Fibroblast of mammary gland (primary cell): ENCODE results near the gene SEMA6B.

ENCODE experiments used
- DNase-seq: peaks from one replicate; pipeline ENCODE4 v3.0.0-alpha.2; 2010; ENCODE audit warnings: low read depth
- H3K4me3 ChIP-seq: 2 replicates; pipeline ENCODE4 v1.5.1; 2011; ENCODE audit warnings: low read depth, mild to moderate bottlenecking, low read length, moderate library complexity; ENCODE audit not compliant: control insufficient read depth
- CTCF ChIP-seq: conservative IDR thresholded peaks from 2 replicates; pipeline ENCODE4 v1.5.1; 2011; ENCODE audit warnings: low read depth, low read length, inconsistent platforms; ENCODE audit not compliant: control insufficient read depth, insufficient read depth

SEMA6B gene

GRCh38 chr19:4538601-4538954 lies 20.9 kb downstream of the SEMA6B start:
- no peak overlapping the region for H3K4me3 ChIP-seq
- DNase-seq, result no peak
- no peak for TF ChIP-seq CTCF

- TF ChIP-seq CTCF, result no peak
- H3K4me3 ChIP-seq, result no peak overlapping the region
- DNase-seq, result no peak
Measured at GRCh38 chr19:4537953-4538600, 21.4 kb downstream of the SEMA6B start.

GRCh38 chr19:4536798-4537197 lies 22.7 kb downstream of the SEMA6B start:
- TF ChIP-seq CTCF, result no peak
- no peak for DNase-seq
- no peak overlapping the region for H3K4me3 ChIP-seq

- no peak within 1 kb of the TSS for H3K4me3 ChIP-seq
- no peak for DNase-seq
- no peak for TF ChIP-seq CTCF
Measured at GRCh38 chr19:4534836-4535658, 24.4 kb downstream of the SEMA6B start, which contains the start of gene PLIN5. Gene PLIN5 (minus strand): TSS chr19:4535224. CDS start chr19:4534074, 1,150 bp downstream.

GRCh38 chr19:4533835-4534424 lies 25.6 kb downstream of the SEMA6B start:
- TF ChIP-seq CTCF, result no peak
- no peak for DNase-seq
- no peak overlapping the region for H3K4me3 ChIP-seq

GRCh38 chr19:4533334-4533733 lies 26.1 kb downstream of the SEMA6B start:
- no peak for TF ChIP-seq CTCF
- H3K4me3 ChIP-seq, result no peak overlapping the region
- DNase-seq, result no peak
